Lower leg skin (tissue), 3 donors: ENCODE data around the gene RPS3.

ENCODE experiments used
- CTCF ChIP-seq, 3 donors: fragments of 450-650 bp; IDR thresholded peaks; one replicate each; pipeline ENCODE4 v1.5.1; 2016; ENCODE audit warnings: antibody characterized with exemption in 3 of 3, mild to moderate bottlenecking in 3 of 3, moderate library complexity in 2 of 3
- POLR2A ChIP-seq, 2 donors: fragments of 450-650 bp; IDR thresholded peaks; one replicate each; pipeline ENCODE4 v1.6.1; 2016 to 2017; ENCODE audit warnings: antibody characterized with exemption in 2 of 2, mild to moderate bottlenecking in 1 of 2, moderate library complexity in 1 of 2

GRCh38 chr11:75429641-75429901 lies 30.3 kb downstream of the RPS3 start:
- TF ChIP-seq CTCF (IDR thresholded peaks at IDR 0.05) (no peak), POLR2A (IDR thresholded peaks at IDR 0.05) (no peak)
